Measurements from ENCODE around the gene SLC24A3. TPM values are rescaled to one million over a fixed set of nuclear protein-coding genes. Genes with fewer than 3 reads are reported as not detected.

Gene SLC24A3
- total RNA-seq, 1 donor from 2014 or later = 12.0 TPM

GRCh38 chr20:19341348-19342053 lies 129.1 kb downstream of the SLC24A3 start:
- DNase-seq (ENCODE audit: low spot score) = no peak

GRCh38 chr20:19344341-19344740 lies 131.9 kb downstream of the SLC24A3 start:
- DNase-seq (ENCODE audit: low spot score) = no peak

- no peak for DNase-seq (ENCODE audit: low spot score)
Observed at GRCh38 chr20:19347943-19348456, 135.6 kb downstream of the SLC24A3 start.

GRCh38 chr20:19348582-19348981 lies 136.1 kb downstream of the SLC24A3 start:
- no peak for DNase-seq (ENCODE audit: low spot score)

GRCh38 chr20:19349879-19350278 lies 137.4 kb downstream of the SLC24A3 start:
- no peak for DNase-seq (ENCODE audit: low spot score)

- DNase-seq (ENCODE audit: low spot score) = no peak
Observed at GRCh38 chr20:19351542-19351941, 139.1 kb downstream of the SLC24A3 start.

GRCh38 chr20:19354950-19355349 lies 142.5 kb downstream of the SLC24A3 start:
- DNase-seq (ENCODE audit: low spot score) = peak; percentile 37

- no peak for DNase-seq (ENCODE audit: low spot score)
Observed at GRCh38 chr20:19361790-19362189, 149.3 kb downstream of the SLC24A3 start.

- DNase-seq (ENCODE audit: low spot score) = no peak
Observed at GRCh38 chr20:19363476-19363875, 151.0 kb downstream of the SLC24A3 start.

- DNase-seq (ENCODE audit: low spot score) = no peak
Observed at GRCh38 chr20:19367591-19367990, 155.1 kb downstream of the SLC24A3 start.

- no peak for DNase-seq (ENCODE audit: low spot score)
Observed at GRCh38 chr20:19368351-19368750, 155.9 kb downstream of the SLC24A3 start.

- DNase-seq (ENCODE audit: low spot score) = no peak
Observed at GRCh38 chr20:19370076-19371075, 157.9 kb downstream of the SLC24A3 start.

GRCh38 chr20:19371112-19371511 lies 158.7 kb downstream of the SLC24A3 start:
- no peak for DNase-seq (ENCODE audit: low spot score)

GRCh38 chr20:19374216-19374615 lies 161.8 kb downstream of the SLC24A3 start:
- DNase-seq (ENCODE audit: low spot score) = no peak

GRCh38 chr20:19375395-19375794 lies 163.0 kb downstream of the SLC24A3 start:
- peak; percentile 29 for DNase-seq (ENCODE audit: low spot score)

GRCh38 chr20:19375801-19376200 lies 163.4 kb downstream of the SLC24A3 start:
- DNase-seq (ENCODE audit: low spot score) = no peak

GRCh38 chr20:19376451-19377229 lies 164.2 kb downstream of the SLC24A3 start:
- DNase-seq (ENCODE audit: low spot score) = no peak

- DNase-seq (ENCODE audit: low spot score) = peak; percentile 82
Observed at GRCh38 chr20:19378058-19378457, 165.6 kb downstream of the SLC24A3 start.

- peak; percentile 80 for DNase-seq (ENCODE audit: low spot score)
Observed at GRCh38 chr20:19380211-19380610, 167.8 kb downstream of the SLC24A3 start.

- DNase-seq (ENCODE audit: low spot score) = no peak
Observed at GRCh38 chr20:19381947-19382346, 169.5 kb downstream of the SLC24A3 start.

Data from umbilical cord (tissue), 2 donors.